Neuronal stem cell (in vitro differentiated cells): ENCODE results near the gene RNASE8.

Source experiments
- DNase-seq: peaks from one replicate; pipeline ENCODE4 v3.0.0-alpha.2; 2013; ENCODE audit warnings: low spot score
- H2AFZ ChIP-seq: one replicate; pipeline ENCODE4 v1.6.1; 2013; ENCODE audit warnings: mild to moderate bottlenecking, low read length, inconsistent platforms
- H2AK5ac ChIP-seq: 2 replicates; pipeline ENCODE4 v1.6.1; 2013; ENCODE audit warnings: low read depth, mild to moderate bottlenecking, inconsistent platforms, low read length, moderate library complexity, mixed read lengths
- H2BK120ac ChIP-seq: 2 replicates; pipeline ENCODE4 v1.6.1; 2013; ENCODE audit warnings: low read depth, mild to moderate bottlenecking, inconsistent platforms, low read length, moderate library complexity, mixed read lengths
- H2BK12ac ChIP-seq: one replicate; pipeline ENCODE4 v1.6.1; 2013; ENCODE audit warnings: low read length, inconsistent platforms
- H2BK15ac ChIP-seq: 2 replicates; pipeline ENCODE4 v1.6.1; 2013; ENCODE audit warnings: mild to moderate bottlenecking, low read length, inconsistent platforms, mixed read lengths
- H2BK5ac ChIP-seq: one replicate; pipeline ENCODE4 v1.6.1; 2013; ENCODE audit warnings: inconsistent platforms, mild to moderate bottlenecking, low read length, moderate library complexity
- H3K14ac ChIP-seq: one replicate; pipeline ENCODE4 v1.6.1; 2013; ENCODE audit warnings: low read length, inconsistent platforms
- H3K18ac ChIP-seq: 2 replicates; pipeline ENCODE4 v1.6.1; 2013; ENCODE audit warnings: low read length, inconsistent platforms
- H3K23ac ChIP-seq: 2 replicates; pipeline ENCODE4 v1.6.1; 2013; ENCODE audit warnings: low read depth, mild to moderate bottlenecking, mixed read lengths, low read length, inconsistent platforms; ENCODE audit not compliant: poor library complexity
- H3K27ac ChIP-seq: replicated peaks from 3 replicates; pipeline ENCODE4 v1.5.1; 2013; ENCODE audit warnings: low read length, inconsistent platforms
- H3K27me3 ChIP-seq, 3 experiments: 2 replicates each; pipeline ENCODE4 v1.6.1; 2013; ENCODE audit warnings: low read length in 3 of 3, mild to moderate bottlenecking in 2 of 3, inconsistent platforms in 1 of 3, low read depth in 1 of 3, mixed read lengths in 1 of 3, moderate library complexity in 1 of 3; ENCODE audit not compliant: control insufficient read depth in 3 of 3, insufficient read depth in 3 of 3
- H3K36me3 ChIP-seq, 2 donors: replicated peaks in 1 of 2; 2 replicates each; pipeline ENCODE4 v1.6.1; 2013; ENCODE audit warnings: low read length in 2 of 2; ENCODE audit not compliant: control insufficient read depth in 2 of 2, insufficient read depth in 2 of 2
- H3K4ac ChIP-seq: 2 replicates; pipeline ENCODE4 v1.6.1; 2013; ENCODE audit warnings: inconsistent platforms, mild to moderate bottlenecking, low read length, moderate library complexity
- H3K4me1 ChIP-seq, 2 donors: 1 replicate in 1 of 2; 2 replicates in 1 of 2; pipeline ENCODE4 v1.6.1; 2013; ENCODE audit warnings: low read length in 2 of 2, low read depth in 1 of 2; ENCODE audit not compliant: control insufficient read depth in 2 of 2, insufficient read depth in 1 of 2
- H3K4me2 ChIP-seq: one replicate; pipeline ENCODE4 v1.6.1; 2013; ENCODE audit warnings: mild to moderate bottlenecking, low read length, inconsistent platforms; ENCODE audit not compliant: insufficient read depth, poor library complexity, severe bottlenecking
- H3K4me3 ChIP-seq, 2 donors: 2 replicates each; pipeline ENCODE4 v1.5.1; 2013; ENCODE audit warnings: low read length in 2 of 2, mild to moderate bottlenecking in 2 of 2, inconsistent platforms in 1 of 2, moderate library complexity in 1 of 2
- H3K79me1 ChIP-seq: one replicate; pipeline ENCODE4 v1.6.1; 2013; ENCODE audit warnings: low read depth, mild to moderate bottlenecking, inconsistent platforms, low read length, moderate library complexity
- H3K9ac ChIP-seq: one replicate; pipeline ENCODE4 v1.6.1; 2013; ENCODE audit warnings: mild to moderate bottlenecking, low read depth, low read length, inconsistent platforms; ENCODE audit not compliant: poor library complexity
- H3K9me3 ChIP-seq, 2 donors: replicated peaks in 1 of 2; 2 replicates each; pipeline versions ENCODE3 to v1.6.1; 2013; ENCODE audit warnings: low read length in 2 of 2, mild to moderate bottlenecking in 2 of 2, inconsistent platforms in 1 of 2, low read depth in 1 of 2, mixed read lengths in 1 of 2, moderate library complexity in 1 of 2; ENCODE audit not compliant: control insufficient read depth in 2 of 2, insufficient read depth in 1 of 2
- H4K8ac ChIP-seq: one replicate; pipeline ENCODE4 v1.6.1; 2013; ENCODE audit warnings: low read depth, mild to moderate bottlenecking, inconsistent platforms, low read length, moderate library complexity
- H4K91ac ChIP-seq: one replicate; pipeline ENCODE4 v1.6.1; 2013; ENCODE audit warnings: low read length, low read depth, mild to moderate bottlenecking, inconsistent platforms; ENCODE audit not compliant: poor library complexity
- WGBS, 2 donors: extraction: QIAGEN DNeasy Blood & Tissue Kit; methylation state at CpG; one replicate each; pipeline ENCODE4 v1.1.7; 2013; ENCODE audit warnings: missing lambda C conversion rate in 2 of 2, mixed read lengths in 1 of 2; ENCODE audit not compliant: insufficient read length in 2 of 2, insufficient replicate concordance in 1 of 2; ENCODE audit errors: extremely low coverage in 2 of 2; 5-methylcytosine and 5-hydroxymethylcytosine counted together

Gene RNASE8

GRCh38 chr14:21030531-21030930 lies 27.1 kb upstream of the RNASE8 start:
- H2AFZ ChIP-seq = no peak overlapping the region
- H3K18ac ChIP-seq = no peak overlapping the region
- no peak overlapping the region for H3K14ac ChIP-seq
- WGBS, 2 donors = no CpG with 5 or more reads among the region's 12 CpGs
- peaks cover under 1 to 9% of the 10 kb centered on the region in 2 donors for H3K4me1 ChIP-seq
- H3K4ac ChIP-seq = no peak overlapping the region
- no peak overlapping the region for H3K9ac ChIP-seq
- no peak overlapping the region for H3K4me2 ChIP-seq
- DNase-seq = no peak
- no peak overlapping the region for H4K91ac ChIP-seq
- H3K23ac ChIP-seq = no peak overlapping the region
- peaks cover 0 to 95% (median 6%) of the 10 kb centered on the region in 3 experiments for H3K27me3 ChIP-seq
- no peak overlapping the region for H2BK15ac ChIP-seq
- no peak overlapping the region for H2BK5ac ChIP-seq
- no peak overlapping the region for H2BK12ac ChIP-seq
- H3K9me3 ChIP-seq = no peaks in the 10 kb centered on the region
- H3K79me1 ChIP-seq = no peaks in the 10 kb centered on the region
- H3K27ac ChIP-seq = no peak overlapping the region
- no peak overlapping the region for H2BK120ac ChIP-seq
- H3K4me3 ChIP-seq = no peak overlapping the region
- no peaks in the 10 kb centered on the region for H3K36me3 ChIP-seq
- no peak overlapping the region for H4K8ac ChIP-seq
- no peak overlapping the region for H2AK5ac ChIP-seq

DNA sequence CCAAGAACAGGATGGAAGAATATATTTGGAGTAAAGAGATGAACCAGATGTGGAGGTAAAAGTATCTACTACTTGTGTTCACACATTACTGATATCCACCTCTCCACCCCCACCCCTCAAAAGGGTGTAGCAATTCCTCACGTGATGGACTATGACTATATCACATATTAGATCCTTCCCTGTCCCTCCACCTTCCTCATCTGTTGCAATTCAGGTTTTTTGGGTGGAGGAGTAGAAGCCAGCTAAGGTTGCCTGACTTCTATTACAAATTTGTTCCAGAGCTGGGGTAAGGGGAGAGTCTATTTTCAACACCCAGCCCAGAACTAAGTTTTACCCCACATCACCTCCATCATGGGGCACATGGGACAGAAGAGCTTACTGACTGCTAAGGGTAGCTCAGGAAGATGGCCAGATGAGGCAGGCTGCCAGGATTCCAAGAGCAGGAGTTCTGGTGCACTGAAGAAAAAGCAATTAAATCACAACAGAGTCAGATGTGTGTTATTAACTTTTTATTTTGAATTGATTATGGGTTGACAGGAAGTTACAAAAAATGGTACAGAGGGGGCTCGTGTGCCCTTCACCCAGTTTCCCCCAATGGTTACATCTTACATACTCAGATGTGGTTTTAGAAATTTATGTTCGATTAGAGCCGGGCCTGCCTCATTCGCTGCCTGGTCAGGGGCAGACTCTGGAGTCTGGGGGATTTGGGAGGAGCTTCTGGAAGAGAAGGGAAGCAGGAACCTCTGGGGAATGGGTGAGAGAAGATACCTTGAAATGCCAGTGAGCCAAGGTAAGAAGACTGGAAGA lies 25.1 kb upstream of the RNASE8 start:
- Histone ChIP-seq H3K27ac (no peak overlapping the region), H3K36me3 (no peaks in the 10 kb centered on the region), H4K91ac (no peak overlapping the region), H3K9ac (no peak overlapping the region), H3K14ac (no peak overlapping the region), H3K9me3 (no peaks in the 10 kb centered on the region), H3K4me3 (no peak overlapping the region), H3K4me1 (no peaks in the 10 kb centered on the region), H2BK5ac (no peak overlapping the region), H4K8ac (no peak overlapping the region), H3K4ac (no peak overlapping the region), H3K79me1 (no peaks in the 10 kb centered on the region), H3K23ac (no peak overlapping the region), H2BK15ac (no peak overlapping the region), H3K4me2 (no peak overlapping the region), H3K27me3 (peaks cover 0 to 91% (median 0%) of the 10 kb centered on the region in 3 experiments), H2AFZ (no peak overlapping the region), H2BK12ac (no peak overlapping the region), H2AK5ac (no peak overlapping the region), H3K18ac (no peak overlapping the region), H2BK120ac (no peak overlapping the region)
- no CpG with 5 or more reads among the region's 5 CpGs for WGBS, 2 donors
- no peak for DNase-seq

GRCh38 chr14:21033133-21033698 lies 24.4 kb upstream of the RNASE8 start:
- no peak overlapping the region for H3K4ac ChIP-seq
- no peak overlapping the region for H2BK5ac ChIP-seq
- H3K36me3 ChIP-seq = no peaks in the 10 kb centered on the region
- H3K4me1 ChIP-seq = no peaks in the 10 kb centered on the region
- no peaks in the 10 kb centered on the region for H3K79me1 ChIP-seq
- WGBS, 2 donors = no CpG with 5 or more reads among the region's 4 CpGs
- H2BK120ac ChIP-seq = no peak overlapping the region
- H2AFZ ChIP-seq = no peak overlapping the region
- no peak overlapping the region for H3K4me3 ChIP-seq
- no peaks in the 10 kb centered on the region for H3K9me3 ChIP-seq
- no peak for DNase-seq
- H3K27me3 ChIP-seq = peaks cover 0 to 89% (median 0%) of the 10 kb centered on the region in 3 experiments
- H3K23ac ChIP-seq = no peak overlapping the region
- no peak overlapping the region for H3K18ac ChIP-seq
- no peak overlapping the region for H2BK12ac ChIP-seq
- no peak overlapping the region for H2AK5ac ChIP-seq
- H2BK15ac ChIP-seq = no peak overlapping the region
- no peak overlapping the region for H4K8ac ChIP-seq
- no peak overlapping the region for H4K91ac ChIP-seq
- no peak overlapping the region for H3K14ac ChIP-seq
- no peak overlapping the region for H3K4me2 ChIP-seq
- no peak overlapping the region for H3K9ac ChIP-seq
- H3K27ac ChIP-seq = no peak overlapping the region

DNA sequence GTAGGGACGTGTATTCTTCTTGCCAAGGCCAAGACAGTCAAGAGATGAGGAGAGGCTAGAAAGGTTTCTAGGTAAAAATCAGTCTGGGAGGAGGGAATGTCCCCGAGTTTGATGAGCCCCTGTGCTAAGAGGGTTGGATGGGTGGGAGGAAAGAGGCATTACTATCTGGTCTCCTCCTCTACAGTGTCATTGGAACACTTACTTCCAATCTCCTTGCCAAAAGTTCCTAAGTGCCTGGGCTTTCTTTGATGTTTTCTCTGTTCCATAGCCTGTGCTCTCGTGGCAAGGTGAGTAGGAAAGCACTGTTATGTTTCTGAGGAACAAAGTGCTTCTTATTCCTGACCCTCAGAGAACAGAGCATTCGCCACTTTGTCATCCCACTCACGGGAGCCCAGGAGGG lies 22.9 kb upstream of the RNASE8 start, which contains the start of gene RNASE13:
Gene RNASE13 (minus strand): TSS at position 101 of the 400 bp plus-strand sequence. CDS start 519 bp downstream, outside the sequence.
- Histone ChIP-seq H3K23ac (no peak within 1 kb of the TSS), H2AFZ (no peak within 1 kb of the TSS), H2BK12ac (no peak within 1 kb of the TSS), H3K4ac (no peak within 1 kb of the TSS), H3K27me3 (peaks cover 0 to 76% (median 0%) of the 10 kb centered on the region in 3 experiments), H2BK120ac (no peak within 1 kb of the TSS), H4K8ac (no peak within 1 kb of the TSS), H3K79me1 (no peaks in the 10 kb centered on the region), H3K18ac (no peak within 1 kb of the TSS), H2BK15ac (no peak within 1 kb of the TSS), H3K14ac (no peak within 1 kb of the TSS), H3K4me3 (no peak within 1 kb of the TSS), H3K27ac (no peak within 1 kb of the TSS), H3K9me3 (no peaks in the 10 kb centered on the region), H2BK5ac (no peak within 1 kb of the TSS), H4K91ac (no peak within 1 kb of the TSS), H2AK5ac (no peak within 1 kb of the TSS), H3K9ac (no peak within 1 kb of the TSS), H3K36me3 (no peaks in the 10 kb centered on the region), H3K4me2 (no peak within 1 kb of the TSS), H3K4me1 (peaks cover 1 to 2% of the 10 kb centered on the region in 2 donors)
- no CpG with 5 or more reads among the region's 5 CpGs for WGBS, 2 donors
- DNase-seq = no peak
